Measurements from ENCODE around the gene ATF1. TPM values are rescaled to one million over a fixed set of nuclear protein-coding genes. Genes with fewer than 3 reads are reported as not detected.
A peak's percentile ranks its signal among the peaks of the same experiment; 100 is the strongest.

Gene ATF1
- total and polyA plus RNA-seq, 8 donors = 2.9 to 19.4 (median 8.6) TPM

GRCh38 chr12:50742776-50743175 is 21.1 kb upstream of the ATF1 start:
- FAIRE-seq (no peak), ATAC-seq (no peak), DNase-seq (no peak)
- intact Hi-C loops (cut with DNase I) = no loop called here
- TF ChIP-seq, protein P1, sequence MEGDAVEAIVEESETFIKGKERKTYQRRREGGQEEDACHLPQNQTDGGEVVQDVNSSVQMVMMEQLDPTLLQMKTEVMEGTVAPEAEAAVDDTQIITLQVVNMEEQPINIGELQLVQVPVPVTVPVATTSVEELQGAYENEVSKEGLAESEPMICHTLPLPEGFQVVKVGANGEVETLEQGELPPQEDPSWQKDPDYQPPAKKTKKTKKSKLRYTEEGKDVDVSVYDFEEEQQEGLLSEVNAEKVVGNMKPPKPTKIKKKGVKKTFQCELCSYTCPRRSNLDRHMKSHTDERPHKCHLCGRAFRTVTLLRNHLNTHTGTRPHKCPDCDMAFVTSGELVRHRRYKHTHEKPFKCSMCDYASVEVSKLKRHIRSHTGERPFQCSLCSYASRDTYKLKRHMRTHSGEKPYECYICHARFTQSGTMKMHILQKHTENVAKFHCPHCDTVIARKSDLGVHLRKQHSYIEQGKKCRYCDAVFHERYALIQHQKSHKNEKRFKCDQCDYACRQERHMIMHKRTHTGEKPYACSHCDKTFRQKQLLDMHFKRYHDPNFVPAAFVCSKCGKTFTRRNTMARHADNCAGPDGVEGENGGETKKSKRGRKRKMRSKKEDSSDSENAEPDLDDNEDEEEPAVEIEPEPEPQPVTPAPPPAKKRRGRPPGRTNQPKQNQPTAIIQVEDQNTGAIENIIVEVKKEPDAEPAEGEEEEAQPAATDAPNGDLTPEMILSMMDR (IDR thresholded peaks at IDR 0.05) = no peak
- Histone ChIP-seq H3K27me3 (no peaks in the 10 kb centered on the region), H3K9me3 (no peaks in the 10 kb centered on the region), H3K4me1 (no peaks in the 10 kb centered on the region), H3K4me3 (no peak overlapping the region), H3K36me3 (peaks cover 0 to 69% (median 22%) of the 10 kb centered on the region in 3 donors), H3K27ac (no peak overlapping the region)
- WGBS, 2 donors = 97 to 98% methylated on average over 7 of the region's 7 CpGs

- intact Hi-C loops (cut with DNase I) = no loop called here
- Histone ChIP-seq H3K27ac (no peak overlapping the region), H3K4me3 (no peak overlapping the region), H3K36me3 (peaks cover 0 to 52% (median 4%) of the 10 kb centered on the region in 3 donors), H3K4me1 (no peaks in the 10 kb centered on the region), H3K27me3 (no peaks in the 10 kb centered on the region), H3K9me3 (no peaks in the 10 kb centered on the region)
- TF ChIP-seq, protein P1 (IDR thresholded peaks at IDR 0.05) = no peak
- FAIRE-seq (no peak), DNase-seq (no peak), ATAC-seq (peak in 1 of 4 donors; percentile 37)
- WGBS, 2 donors = 88 to 89% methylated on average over 4 of the region's 4 CpGs
Measured at GRCh38 chr12:50745861-50746260, 18.0 kb upstream of the ATF1 start.

GRCh38 chr12:50746431-50746830 is 17.5 kb upstream of the ATF1 start:
- no peak for DNase-seq
- intact Hi-C loops (cut with DNase I) = no loop called here
- 97 to 99% methylated on average over 3 of the region's 3 CpGs for WGBS, 2 donors
- Histone ChIP-seq H3K36me3 (peaks cover 0 to 46% (median 0%) of the 10 kb centered on the region in 3 donors), H3K9me3 (no peaks in the 10 kb centered on the region), H3K27me3 (no peaks in the 10 kb centered on the region), H3K4me3 (no peak overlapping the region), H3K4me1 (no peaks in the 10 kb centered on the region), H3K27ac (no peak overlapping the region)
- no peak for ATAC-seq
- FAIRE-seq = no peak
- TF ChIP-seq, protein P1 (IDR thresholded peaks at IDR 0.05) = no peak

DNA sequence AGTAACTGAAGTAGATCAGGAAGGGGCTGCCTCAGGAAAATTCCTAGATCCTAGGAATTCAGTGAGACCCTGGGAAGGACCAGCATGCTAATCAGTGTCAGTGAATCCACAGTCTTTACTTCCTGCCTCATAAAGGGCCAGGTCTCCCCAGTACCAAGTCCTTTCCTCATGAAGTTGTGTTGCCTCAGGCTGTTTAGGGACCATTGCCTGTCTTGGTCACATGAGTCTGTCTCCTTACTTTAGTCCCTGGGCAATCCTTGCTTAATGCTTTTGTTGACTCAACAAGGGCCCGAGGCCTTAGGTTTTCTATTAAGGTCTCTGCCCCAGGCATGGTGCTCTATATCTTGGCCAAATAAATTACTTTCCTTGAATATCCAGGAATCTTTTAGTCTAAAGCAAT is 16.1 kb upstream of the ATF1 start:
- no peaks in the 10 kb centered on the region for H3K4me1 ChIP-seq
- no peak for ATAC-seq
- no peak for DNase-seq
- no peak for FAIRE-seq
- TF ChIP-seq, protein P1 (IDR thresholded peaks at IDR 0.05) = no peak
- no peak overlapping the region for H3K27ac ChIP-seq
- peaks cover 0 to 35% (median 0%) of the 10 kb centered on the region in 3 donors for H3K36me3 ChIP-seq
- intact Hi-C loops (cut with DNase I) = no loop called here
- no peaks in the 10 kb centered on the region for H3K9me3 ChIP-seq
- no peak overlapping the region for H3K4me3 ChIP-seq
- WGBS, 2 donors = 74 to 87% methylated on average over 1 of the region's 1 CpG
- no peaks in the 10 kb centered on the region for H3K27me3 ChIP-seq

DNA sequence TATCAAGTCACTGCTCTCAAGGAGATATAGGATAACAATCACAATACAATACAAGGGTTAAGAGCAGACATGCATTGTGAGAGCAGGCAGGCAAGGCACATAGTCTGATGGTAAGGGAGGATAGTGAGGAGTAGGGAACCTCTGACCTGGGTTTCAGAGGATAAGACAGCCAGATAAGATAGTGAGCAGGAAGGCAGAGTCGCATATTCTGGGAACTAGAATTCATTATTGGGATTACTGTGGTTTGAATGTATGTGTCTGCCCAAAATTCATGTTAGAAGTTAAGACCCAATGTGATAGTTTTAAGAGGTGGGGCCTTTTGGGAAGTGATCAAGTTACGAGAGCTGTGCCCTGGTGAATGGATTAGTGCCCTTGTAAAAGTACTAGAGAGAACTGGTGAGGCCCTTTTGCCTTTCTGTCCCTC is 14.4 kb upstream of the ATF1 start:
- no peak for DNase-seq
- WGBS, 2 donors = 94 to 97% methylated on average over 2 of the region's 2 CpGs
- no peak for ATAC-seq
- Histone ChIP-seq H3K36me3 (peaks cover 0 to 19% (median 0%) of the 10 kb centered on the region in 3 donors), H3K4me1 (no peaks in the 10 kb centered on the region), H3K27me3 (no peaks in the 10 kb centered on the region), H3K27ac (no peak overlapping the region), H3K9me3 (no peaks in the 10 kb centered on the region), H3K4me3 (no peak overlapping the region)
- no peak for FAIRE-seq
- intact Hi-C loops (cut with DNase I) = no loop called here
- TF ChIP-seq, protein P1 (IDR thresholded peaks at IDR 0.05) = no peak
